ENCODE data around the gene ACTR3C.

Gene ACTR3C

DNA sequence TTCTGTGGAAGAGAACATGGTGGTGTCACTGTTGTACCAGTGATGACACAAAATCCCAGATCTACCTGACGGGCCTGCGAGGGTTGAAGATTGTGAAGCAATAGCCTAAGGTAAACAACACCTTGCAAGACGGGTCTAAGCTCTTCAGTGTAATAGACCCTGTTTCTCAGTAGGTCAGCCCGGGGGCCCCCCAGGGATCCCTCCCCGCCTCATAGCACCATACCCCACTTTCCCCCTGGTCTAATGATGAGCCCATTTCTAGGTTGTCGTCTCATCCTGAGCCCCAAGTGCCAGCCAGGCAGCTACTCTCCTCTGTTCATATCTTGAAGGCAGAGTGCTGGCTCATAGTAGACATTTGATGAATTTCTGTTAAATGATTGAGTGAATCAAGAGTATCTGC is 2.6 kb upstream of the ACTR3C start:
- Histone ChIP-seq H3K79me2 (ENCODE audit: control insufficient read depth, insufficient read depth, low read length) (no peaks in the 10 kb centered on the region), H3K36me3 (ENCODE audit: control insufficient read depth, insufficient read depth, low read length) (no peaks in the 10 kb centered on the region), H3K27ac (ENCODE audit: low read depth, low read length) (no peak overlapping the region), H3K9ac (ENCODE audit: low read length) (no peak overlapping the region), H3K4me1 (ENCODE audit: control insufficient read depth, low read depth, low read length) (peaks cover 2% of the 10 kb centered on the region), H3K56ac (ENCODE audit: low read length) (no peak overlapping the region), H3K4me2 (ENCODE audit: low read length) (no peak overlapping the region), H3K27me3 (ENCODE audit: insufficient read depth, low read length, poor library complexity) (no peaks in the 10 kb centered on the region), H3K18ac (ENCODE audit: low read length) (no peak overlapping the region), H2BK5ac (ENCODE audit: low read length) (no peak overlapping the region), H3K4me3 (ENCODE audit: low read length) (no peak overlapping the region), H4K8ac (ENCODE audit: low read depth, low read length) (no peak overlapping the region), H3K23ac (ENCODE audit: low read length) (no peak overlapping the region), H2BK120ac (ENCODE audit: low read depth, low read length) (no peak overlapping the region), H2BK15ac (replicated peaks; ENCODE audit: low read depth) (no peak overlapping the region), H2AK5ac (ENCODE audit: low read length) (no peak overlapping the region), H3K4ac (ENCODE audit: low read depth, low read length) (no peak overlapping the region), H3K79me1 (ENCODE audit: low read length) (no peaks in the 10 kb centered on the region), H4K5ac (ENCODE audit: low read length) (no peak overlapping the region)
- no CpG with 5 or more reads among the region's 6 CpGs for whole genome bisulfite sequencing (ENCODE audit: extremely low coverage, insufficient coverage, low lambda C conversion rate)
- no peak for DNase-seq

DNA sequence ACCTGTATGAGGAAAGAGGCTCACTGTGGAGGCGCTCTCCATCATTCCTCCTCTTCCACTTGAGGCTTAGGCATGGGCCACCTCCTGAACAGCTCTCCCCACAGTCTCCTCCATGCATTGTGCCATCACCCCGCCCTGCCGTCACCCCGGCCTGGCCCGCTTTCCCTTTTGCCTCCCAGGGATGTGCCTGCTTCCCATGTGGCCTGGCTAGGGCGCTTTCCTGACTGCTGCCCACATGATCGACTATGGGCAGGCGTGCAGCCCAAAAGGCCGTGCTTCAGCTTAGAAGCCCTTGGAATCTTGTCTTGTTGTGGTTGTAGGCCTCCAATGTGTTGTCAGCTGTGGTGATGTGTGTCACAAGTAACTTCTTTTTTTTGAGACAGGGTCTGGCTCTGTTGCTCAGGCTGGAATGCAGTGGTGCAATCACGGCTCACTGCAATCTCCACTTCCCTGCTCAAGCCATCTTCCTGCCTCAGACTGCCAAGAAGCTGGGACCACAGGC is 1.8 kb upstream of the ACTR3C start:
- H3K79me1 ChIP-seq (ENCODE audit: low read length), result no peaks in the 10 kb centered on the region
- H4K8ac ChIP-seq (ENCODE audit: low read depth, low read length), result no peak overlapping the region
- no peak for DNase-seq
- H3K4me1 ChIP-seq (ENCODE audit: control insufficient read depth, low read depth, low read length), result peaks cover 2% of the 10 kb centered on the region
- H3K27me3 ChIP-seq (ENCODE audit: insufficient read depth, low read length, poor library complexity), result no peaks in the 10 kb centered on the region
- no peak overlapping the region for H3K23ac ChIP-seq (ENCODE audit: low read length)
- no peak overlapping the region for H3K27ac ChIP-seq (ENCODE audit: low read depth, low read length)
- no peak overlapping the region for H3K18ac ChIP-seq (ENCODE audit: low read length)
- no peak overlapping the region for H3K4ac ChIP-seq (ENCODE audit: low read depth, low read length)
- H3K79me2 ChIP-seq (ENCODE audit: control insufficient read depth, insufficient read depth, low read length), result no peaks in the 10 kb centered on the region
- no peak overlapping the region for H3K9ac ChIP-seq (ENCODE audit: low read length)
- no peak overlapping the region for H2BK5ac ChIP-seq (ENCODE audit: low read length)
- H3K4me2 ChIP-seq (ENCODE audit: low read length), result no peak overlapping the region
- no peak overlapping the region for H3K4me3 ChIP-seq (ENCODE audit: low read length)
- no peak overlapping the region for H2AK5ac ChIP-seq (ENCODE audit: low read length)
- no peak overlapping the region for H4K5ac ChIP-seq (ENCODE audit: low read length)
- no CpG with 5 or more reads among the region's 10 CpGs for WGBS (ENCODE audit: extremely low coverage, insufficient coverage, low lambda C conversion rate)
- H3K56ac ChIP-seq (ENCODE audit: low read length), result no peak overlapping the region
- no peak overlapping the region for H2BK120ac ChIP-seq (ENCODE audit: low read depth, low read length)
- no peaks in the 10 kb centered on the region for H3K36me3 ChIP-seq (ENCODE audit: control insufficient read depth, insufficient read depth, low read length)
- H2BK15ac ChIP-seq (replicated peaks; ENCODE audit: low read depth), result no peak overlapping the region

DNA sequence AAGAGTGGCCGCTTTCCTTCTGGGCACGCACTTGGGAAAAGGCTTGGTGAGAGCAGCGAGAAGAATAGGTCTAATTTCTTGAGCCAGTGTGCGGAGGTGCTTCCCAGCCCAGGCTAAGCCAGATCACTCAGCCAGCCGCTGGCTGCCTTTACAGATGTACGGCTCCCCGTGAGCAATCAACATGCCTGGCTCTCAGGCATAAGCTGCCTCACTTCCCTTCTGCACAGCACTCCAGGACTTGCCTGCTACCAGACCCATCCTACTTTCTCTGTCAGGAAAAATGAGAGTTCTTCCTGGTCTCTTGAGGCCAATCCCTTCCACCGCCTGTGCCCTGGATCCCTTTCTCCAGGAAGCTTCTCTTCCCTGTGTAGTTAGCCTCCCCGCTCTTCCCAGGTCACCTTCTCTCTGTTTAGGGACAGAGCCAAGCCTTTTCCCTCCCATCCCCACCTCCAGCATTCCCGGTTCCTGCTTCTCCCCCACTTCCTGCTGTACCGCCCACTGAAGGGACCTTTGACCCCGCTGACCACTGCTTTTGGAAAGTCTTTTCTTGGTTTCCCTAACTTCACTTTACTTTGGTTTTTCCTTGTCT is 1.1 kb upstream of the ACTR3C start:
- H2AK5ac ChIP-seq (ENCODE audit: low read length), result no peak overlapping the region
- H3K79me2 ChIP-seq (ENCODE audit: control insufficient read depth, insufficient read depth, low read length), result no peaks in the 10 kb centered on the region
- H2BK120ac ChIP-seq (ENCODE audit: low read depth, low read length), result no peak overlapping the region
- no peaks in the 10 kb centered on the region for H3K36me3 ChIP-seq (ENCODE audit: control insufficient read depth, insufficient read depth, low read length)
- H3K23ac ChIP-seq (ENCODE audit: low read length), result no peak overlapping the region
- peaks cover 2% of the 10 kb centered on the region for H3K4me1 ChIP-seq (ENCODE audit: control insufficient read depth, low read depth, low read length)
- H2BK5ac ChIP-seq (ENCODE audit: low read length), result no peak overlapping the region
- no peak for DNase-seq
- H3K9ac ChIP-seq (ENCODE audit: low read length), result no peak overlapping the region
- no peak overlapping the region for H3K4me2 ChIP-seq (ENCODE audit: low read length)
- H3K4ac ChIP-seq (ENCODE audit: low read depth, low read length), result no peak overlapping the region
- H3K27me3 ChIP-seq (ENCODE audit: insufficient read depth, low read length, poor library complexity), result no peaks in the 10 kb centered on the region
- WGBS (ENCODE audit: extremely low coverage, insufficient coverage, low lambda C conversion rate), result no CpG with 5 or more reads among the region's 12 CpGs
- H3K56ac ChIP-seq (ENCODE audit: low read length), result peak overlapping the region; percentile 76
- no peak overlapping the region for H3K27ac ChIP-seq (ENCODE audit: low read depth, low read length)
- no peak overlapping the region for H3K18ac ChIP-seq (ENCODE audit: low read length)
- H4K8ac ChIP-seq (ENCODE audit: low read depth, low read length), result no peak overlapping the region
- H3K4me3 ChIP-seq (ENCODE audit: low read length), result no peak overlapping the region
- no peaks in the 10 kb centered on the region for H3K79me1 ChIP-seq (ENCODE audit: low read length)
- no peak overlapping the region for H2BK15ac ChIP-seq (replicated peaks; ENCODE audit: low read depth)
- no peak overlapping the region for H4K5ac ChIP-seq (ENCODE audit: low read length)

DNA sequence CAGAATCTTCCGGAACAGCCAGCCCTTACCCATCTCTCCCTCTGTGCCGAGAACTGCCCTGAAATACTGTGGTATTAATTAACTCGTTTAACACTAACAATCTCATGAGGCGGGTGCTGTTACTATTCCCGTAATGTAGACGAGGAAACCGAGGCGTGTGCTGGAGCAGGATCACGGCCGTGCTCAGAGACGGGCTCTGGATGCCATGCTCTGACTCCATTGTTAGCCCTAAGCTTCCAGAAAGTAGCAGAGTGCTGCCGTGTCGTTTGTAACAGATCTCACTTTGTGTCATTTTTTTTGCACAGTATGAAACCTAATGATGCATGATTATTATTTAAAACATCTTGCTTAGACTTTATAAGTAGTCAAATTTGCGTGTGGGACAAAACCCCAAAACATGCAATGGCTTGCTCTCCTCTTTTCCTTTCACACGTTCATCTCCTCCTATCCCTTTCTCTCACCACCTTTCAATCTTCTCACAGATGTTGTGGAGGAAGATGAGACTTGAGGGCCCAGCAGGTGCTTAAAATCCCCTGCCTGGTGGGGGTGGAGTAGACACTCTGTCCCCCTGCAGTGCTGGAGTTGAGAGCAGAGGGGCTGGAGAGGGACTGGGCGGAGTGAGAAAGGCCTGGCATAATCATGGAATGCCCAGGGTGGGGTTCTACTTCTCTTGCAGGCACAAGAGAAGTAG is 482 bp upstream of the ACTR3C start:
- no peak overlapping the region for H4K8ac ChIP-seq (ENCODE audit: low read depth, low read length)
- H3K27me3 ChIP-seq (ENCODE audit: insufficient read depth, low read length, poor library complexity), result no peaks in the 10 kb centered on the region
- H3K56ac ChIP-seq (ENCODE audit: low read length), result peak overlapping the region; percentile 38
- no peak overlapping the region for H3K9ac ChIP-seq (ENCODE audit: low read length)
- H3K27ac ChIP-seq (ENCODE audit: low read depth, low read length), result no peak overlapping the region
- no peaks in the 10 kb centered on the region for H3K36me3 ChIP-seq (ENCODE audit: control insufficient read depth, insufficient read depth, low read length)
- WGBS (ENCODE audit: extremely low coverage, insufficient coverage, low lambda C conversion rate), result no CpG with 5 or more reads among the region's 16 CpGs
- no peak overlapping the region for H4K5ac ChIP-seq (ENCODE audit: low read length)
- no peak overlapping the region for H2BK15ac ChIP-seq (replicated peaks; ENCODE audit: low read depth)
- H3K4me2 ChIP-seq (ENCODE audit: low read length), result no peak overlapping the region
- DNase-seq, result no peak
- H2BK120ac ChIP-seq (ENCODE audit: low read depth, low read length), result no peak overlapping the region
- H3K4me3 ChIP-seq (ENCODE audit: low read length), result no peak overlapping the region
- H3K79me1 ChIP-seq (ENCODE audit: low read length), result no peaks in the 10 kb centered on the region
- no peak overlapping the region for H3K18ac ChIP-seq (ENCODE audit: low read length)
- no peak overlapping the region for H2AK5ac ChIP-seq (ENCODE audit: low read length)
- H2BK5ac ChIP-seq (ENCODE audit: low read length), result no peak overlapping the region
- no peaks in the 10 kb centered on the region for H3K79me2 ChIP-seq (ENCODE audit: control insufficient read depth, insufficient read depth, low read length)
- H3K23ac ChIP-seq (ENCODE audit: low read length), result no peak overlapping the region
- H3K4me1 ChIP-seq (ENCODE audit: control insufficient read depth, low read depth, low read length), result peaks cover 2% of the 10 kb centered on the region
- no peak overlapping the region for H3K4ac ChIP-seq (ENCODE audit: low read depth, low read length)

DNA sequence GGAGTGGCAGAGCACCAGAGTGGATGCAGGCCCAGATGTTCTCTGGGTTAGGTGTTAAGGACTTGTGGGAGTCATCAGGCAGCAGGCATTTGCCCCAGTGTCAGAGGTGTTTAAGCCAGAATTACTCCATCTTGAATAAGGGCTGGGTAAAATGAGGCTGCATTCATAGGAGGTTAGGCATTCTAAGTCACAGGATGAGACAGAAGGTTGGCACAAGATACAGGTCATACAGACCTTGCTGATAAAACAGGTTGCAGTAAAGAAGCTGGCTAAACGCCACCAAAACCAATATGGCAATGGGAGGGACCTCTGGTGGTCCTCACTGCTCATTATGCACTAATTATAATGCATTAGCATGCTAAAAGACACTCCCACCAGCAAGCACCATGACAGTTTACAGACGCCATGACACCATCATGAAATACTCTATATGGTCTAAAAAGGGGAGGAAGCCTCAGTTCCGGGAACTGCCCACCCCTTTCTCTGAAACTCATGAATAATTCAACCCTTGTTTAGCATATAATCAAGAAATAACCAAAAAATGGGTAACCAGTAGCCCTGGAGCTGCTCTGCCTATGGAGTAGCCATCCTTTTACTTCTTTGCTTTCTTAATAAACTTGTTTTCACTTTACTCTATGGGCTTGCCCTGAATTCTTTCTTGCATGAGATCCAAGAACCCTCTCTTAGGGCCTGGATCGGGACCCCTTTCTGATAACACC is 1.1 kb downstream of the ACTR3C start:
- H3K23ac ChIP-seq (ENCODE audit: low read length), result no peak overlapping the region
- no peak overlapping the region for H3K4me3 ChIP-seq (ENCODE audit: low read length)
- H2BK15ac ChIP-seq (replicated peaks; ENCODE audit: low read depth), result no peak overlapping the region
- H3K56ac ChIP-seq (ENCODE audit: low read length), result no peak overlapping the region
- no peaks in the 10 kb centered on the region for H3K79me2 ChIP-seq (ENCODE audit: control insufficient read depth, insufficient read depth, low read length)
- H3K18ac ChIP-seq (ENCODE audit: low read length), result no peak overlapping the region
- no peak overlapping the region for H3K4ac ChIP-seq (ENCODE audit: low read depth, low read length)
- H3K27ac ChIP-seq (ENCODE audit: low read depth, low read length), result no peak overlapping the region
- no peak overlapping the region for H4K8ac ChIP-seq (ENCODE audit: low read depth, low read length)
- H2BK5ac ChIP-seq (ENCODE audit: low read length), result no peak overlapping the region
- WGBS (ENCODE audit: extremely low coverage, insufficient coverage, low lambda C conversion rate), result no CpG with 5 or more reads among the region's 4 CpGs
- H4K5ac ChIP-seq (ENCODE audit: low read length), result no peak overlapping the region
- H2AK5ac ChIP-seq (ENCODE audit: low read length), result no peak overlapping the region
- no peaks in the 10 kb centered on the region for H3K79me1 ChIP-seq (ENCODE audit: low read length)
- H3K4me1 ChIP-seq (ENCODE audit: control insufficient read depth, low read depth, low read length), result peaks cover 2% of the 10 kb centered on the region
- no peak overlapping the region for H2BK120ac ChIP-seq (ENCODE audit: low read depth, low read length)
- no peak overlapping the region for H3K4me2 ChIP-seq (ENCODE audit: low read length)
- H3K36me3 ChIP-seq (ENCODE audit: control insufficient read depth, insufficient read depth, low read length), result no peaks in the 10 kb centered on the region
- no peak overlapping the region for H3K9ac ChIP-seq (ENCODE audit: low read length)
- no peak for DNase-seq
- H3K27me3 ChIP-seq (ENCODE audit: insufficient read depth, low read length, poor library complexity), result no peaks in the 10 kb centered on the region

Data from mesendoderm (in vitro differentiated cells).